ENCODE results near the gene AIF1. TPM values are rescaled to one million over a fixed set of nuclear protein-coding genes. Genes with fewer than 3 reads are reported as not detected.

AIF1 gene
- total and polyA plus RNA-seq, 3 donors from 2014 or later = 2.9 to 34.8 (median 6.3) TPM

- H3K4me3 ChIP-seq = no peak within 1 kb of the TSS
- WGBS, 2 donors = 90 to 91% methylated on average over 27 of the region's 27 CpGs
- H3K27ac ChIP-seq = no peak within 1 kb of the TSS
- intact Hi-C loops (cut with DNase I; ENCODE audit: low total_unique reads) = no loop called here
- H3K4me1 ChIP-seq = no peaks in the 10 kb centered on the region
- DNase-seq = no peak
- TF ChIP-seq POLR2A (IDR thresholded peaks at IDR 0.05) = no peak
- TF ChIP-seq CTCF (IDR thresholded peaks at IDR 0.05) = no peak
- H3K9me3 ChIP-seq = no peaks in the 10 kb centered on the region
- no peaks in the 10 kb centered on the region for H3K36me3 ChIP-seq (ENCODE audit: low read depth, missing control alignments)
- H3K27me3 ChIP-seq = no peaks in the 10 kb centered on the region
Measured at GRCh38 chr6:31572041-31572911, 42.8 kb upstream of the AIF1 start, which contains the start of gene LTA. Gene LTA (plus strand): TSS chr6:31572289. CDS start chr6:31572743, 454 bp downstream.

GRCh38 chr6:31573239-31574105, 41.6 kb upstream of the AIF1 start:
- intact Hi-C loops (cut with DNase I; ENCODE audit: low total_unique reads) = no loop called here
- H3K27me3 ChIP-seq = no peaks in the 10 kb centered on the region
- 91 to 95% methylated on average over 9 of the region's 9 CpGs for WGBS, 2 donors
- DNase-seq = no peak
- TF ChIP-seq POLR2A (IDR thresholded peaks at IDR 0.05) (no peak), CTCF (IDR thresholded peaks at IDR 0.05) (no peak)
- H3K36me3 ChIP-seq (ENCODE audit: low read depth, missing control alignments) = no peaks in the 10 kb centered on the region
- no peak overlapping the region for H3K4me3 ChIP-seq
- no peaks in the 10 kb centered on the region for H3K4me1 ChIP-seq
- H3K27ac ChIP-seq = no peak overlapping the region
- no peaks in the 10 kb centered on the region for H3K9me3 ChIP-seq

- DNase-seq = no peak
- Histone ChIP-seq H3K27ac (no peak overlapping the region), H3K36me3 (ENCODE audit: low read depth, missing control alignments) (no peaks in the 10 kb centered on the region), H3K9me3 (no peaks in the 10 kb centered on the region), H3K27me3 (no peaks in the 10 kb centered on the region), H3K4me1 (no peaks in the 10 kb centered on the region), H3K4me3 (no peak overlapping the region)
- TF ChIP-seq CTCF (IDR thresholded peaks at IDR 0.05) (no peak), POLR2A (IDR thresholded peaks at IDR 0.05) (no peak)
- 80 to 87% methylated on average over 14 of the region's 14 CpGs for WGBS, 2 donors
- intact Hi-C loops (cut with DNase I; ENCODE audit: low total_unique reads) = no loop called here
Measured at GRCh38 chr6:31574106-31575061, 40.6 kb upstream of the AIF1 start.

GRCh38 chr6:31575335-31575901, 39.6 kb upstream of the AIF1 start, which contains the start of gene TNF:
Gene TNF (plus strand): TSS chr6:31575565. CDS start chr6:31575742, 177 bp downstream.
- WGBS, 2 donors = 57 to 66% methylated on average over 19 of the region's 19 CpGs
- intact Hi-C loops (cut with DNase I; ENCODE audit: low total_unique reads) = no loop called here
- Histone ChIP-seq H3K9me3 (no peaks in the 10 kb centered on the region), H3K27ac (no peak within 1 kb of the TSS), H3K4me1 (no peaks in the 10 kb centered on the region), H3K27me3 (no peaks in the 10 kb centered on the region), H3K4me3 (peak within 1 kb of the TSS in 1 of 2 donors; percentile 4), H3K36me3 (ENCODE audit: low read depth, missing control alignments) (no peaks in the 10 kb centered on the region)
- peak; percentile 59 for DNase-seq
- TF ChIP-seq CTCF (IDR thresholded peaks at IDR 0.05) (no peak), POLR2A (IDR thresholded peaks at IDR 0.05) (no peak)
